NB4 (cell line): ENCODE results near the gene VAT1L.

ENCODE experiments used
- DNase-seq: peaks from one replicate; pipeline ENCODE4 v3.0.0; 2010; ENCODE audit warnings: low read depth
- H3K4me3 ChIP-seq: one replicate; pipeline ENCODE4 v1.5.1; 2011; ENCODE audit warnings: mild to moderate bottlenecking, low read depth, low read length, moderate library complexity
- MYC ChIP-seq: IDR thresholded peaks from 2 replicates; pipeline ENCODE4 v1.6.1; 2011; ENCODE audit warnings: low read depth, low read length
- POLR2A ChIP-seq: IDR thresholded peaks from 2 replicates; pipeline ENCODE4 v1.6.1; 2011; ENCODE audit warnings: mild to moderate bottlenecking; ENCODE audit not compliant: insufficient read length; ENCODE audit errors: extremely low read depth
- TF ChIP-seq, protein P1 (sequence below): IDR thresholded peaks from 2 replicates; pipeline ENCODE4 v1.6.1; 2011; ENCODE audit warnings: low read depth, low read length
- TF ChIP-seq, protein P2 (sequence below): IDR thresholded peaks from one replicate; pipeline ENCODE4 v1.5.1; 2012; ENCODE audit warnings: low read depth, low read length

VAT1L gene

DNA sequence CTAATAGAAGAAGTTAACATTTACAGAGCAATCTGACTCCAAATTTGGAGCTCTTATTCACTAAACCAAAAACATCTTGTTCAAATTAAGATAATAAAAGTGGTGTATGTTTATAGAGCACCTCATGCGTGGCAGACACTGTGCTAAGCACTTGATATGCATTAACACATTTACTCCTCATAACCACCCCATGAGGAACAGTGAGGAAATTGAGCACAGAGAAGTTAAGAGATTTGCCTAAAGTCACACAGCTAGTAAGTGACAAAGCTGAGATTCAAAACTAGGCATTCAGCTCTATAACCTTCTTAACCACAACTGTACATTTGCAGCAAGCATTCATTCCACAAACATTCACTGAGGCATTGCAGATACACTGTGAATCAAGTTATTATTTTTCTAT, 94.0 kb downstream of the VAT1L start:
- DNase-seq = no peak
- TF ChIP-seq, protein P1, sequence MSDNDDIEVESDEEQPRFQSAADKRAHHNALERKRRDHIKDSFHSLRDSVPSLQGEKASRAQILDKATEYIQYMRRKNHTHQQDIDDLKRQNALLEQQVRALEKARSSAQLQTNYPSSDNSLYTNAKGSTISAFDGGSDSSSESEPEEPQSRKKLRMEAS = no peak
- TF ChIP-seq, protein P2, sequence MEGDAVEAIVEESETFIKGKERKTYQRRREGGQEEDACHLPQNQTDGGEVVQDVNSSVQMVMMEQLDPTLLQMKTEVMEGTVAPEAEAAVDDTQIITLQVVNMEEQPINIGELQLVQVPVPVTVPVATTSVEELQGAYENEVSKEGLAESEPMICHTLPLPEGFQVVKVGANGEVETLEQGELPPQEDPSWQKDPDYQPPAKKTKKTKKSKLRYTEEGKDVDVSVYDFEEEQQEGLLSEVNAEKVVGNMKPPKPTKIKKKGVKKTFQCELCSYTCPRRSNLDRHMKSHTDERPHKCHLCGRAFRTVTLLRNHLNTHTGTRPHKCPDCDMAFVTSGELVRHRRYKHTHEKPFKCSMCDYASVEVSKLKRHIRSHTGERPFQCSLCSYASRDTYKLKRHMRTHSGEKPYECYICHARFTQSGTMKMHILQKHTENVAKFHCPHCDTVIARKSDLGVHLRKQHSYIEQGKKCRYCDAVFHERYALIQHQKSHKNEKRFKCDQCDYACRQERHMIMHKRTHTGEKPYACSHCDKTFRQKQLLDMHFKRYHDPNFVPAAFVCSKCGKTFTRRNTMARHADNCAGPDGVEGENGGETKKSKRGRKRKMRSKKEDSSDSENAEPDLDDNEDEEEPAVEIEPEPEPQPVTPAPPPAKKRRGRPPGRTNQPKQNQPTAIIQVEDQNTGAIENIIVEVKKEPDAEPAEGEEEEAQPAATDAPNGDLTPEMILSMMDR = no peak
- no peak for TF ChIP-seq POLR2A
- no peak for TF ChIP-seq MYC
- no peak overlapping the region for H3K4me3 ChIP-seq

DNA sequence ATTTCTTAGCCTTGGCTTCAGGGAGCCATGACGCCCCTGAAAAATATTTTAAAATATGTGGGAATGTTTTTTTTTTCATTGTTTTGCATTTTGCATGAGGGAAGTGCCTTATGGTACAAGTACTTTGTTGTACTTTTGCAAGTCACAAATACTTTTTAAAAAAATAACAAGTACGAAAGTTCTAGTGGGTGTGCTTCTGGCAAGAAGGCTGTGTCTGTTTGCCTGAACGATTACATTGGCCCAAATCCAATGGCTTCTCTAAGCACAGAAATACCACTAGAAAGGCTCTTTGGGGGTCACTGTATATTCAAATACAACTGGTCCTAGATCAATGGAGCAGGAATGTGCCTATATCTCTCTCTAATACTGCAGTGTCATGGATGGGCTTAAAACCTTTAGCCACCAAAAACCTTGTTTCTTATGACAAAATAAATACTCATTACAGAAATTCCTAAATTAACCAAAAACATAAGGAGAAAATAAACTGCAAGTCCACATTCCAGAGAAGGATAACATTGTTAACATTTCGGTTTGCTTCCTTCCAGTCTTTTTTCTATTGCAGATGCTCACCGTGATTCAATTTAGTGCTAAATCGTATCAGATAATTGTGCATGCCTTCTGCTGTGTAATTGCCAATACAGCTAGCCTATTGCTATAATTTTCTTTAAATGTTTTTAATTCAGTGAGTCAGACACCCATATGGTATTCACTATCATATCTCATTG, 97.4 kb downstream of the VAT1L start:
- TF ChIP-seq, protein P2 = no peak
- TF ChIP-seq, protein P1 = no peak
- no peak for TF ChIP-seq POLR2A
- no peak for TF ChIP-seq MYC
- no peak for DNase-seq
- no peak overlapping the region for H3K4me3 ChIP-seq

DNA sequence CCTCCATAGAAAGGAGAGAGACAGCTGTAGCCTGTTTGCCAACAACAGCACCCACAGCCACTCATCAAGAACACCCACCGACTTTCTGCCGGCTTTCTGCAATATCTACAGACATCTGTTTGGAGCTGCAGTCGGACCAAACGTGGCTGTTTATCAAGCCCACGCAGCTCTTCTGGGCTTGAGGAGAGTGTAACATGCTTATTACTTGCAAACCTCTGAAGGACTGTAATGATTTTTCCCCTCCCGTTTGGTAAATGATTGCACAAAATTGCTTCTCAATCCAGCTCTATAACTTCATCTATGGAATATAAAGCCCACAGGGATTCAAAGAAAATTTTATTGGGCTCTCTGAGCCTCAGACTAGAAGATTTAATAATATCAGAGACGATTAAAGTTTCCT, 100.5 kb downstream of the VAT1L start:
- H3K4me3 ChIP-seq = no peak overlapping the region
- DNase-seq = no peak
- TF ChIP-seq MYC = no peak
- TF ChIP-seq POLR2A = no peak
- TF ChIP-seq, protein P2 = no peak
- TF ChIP-seq, protein P1 = no peak

DNA sequence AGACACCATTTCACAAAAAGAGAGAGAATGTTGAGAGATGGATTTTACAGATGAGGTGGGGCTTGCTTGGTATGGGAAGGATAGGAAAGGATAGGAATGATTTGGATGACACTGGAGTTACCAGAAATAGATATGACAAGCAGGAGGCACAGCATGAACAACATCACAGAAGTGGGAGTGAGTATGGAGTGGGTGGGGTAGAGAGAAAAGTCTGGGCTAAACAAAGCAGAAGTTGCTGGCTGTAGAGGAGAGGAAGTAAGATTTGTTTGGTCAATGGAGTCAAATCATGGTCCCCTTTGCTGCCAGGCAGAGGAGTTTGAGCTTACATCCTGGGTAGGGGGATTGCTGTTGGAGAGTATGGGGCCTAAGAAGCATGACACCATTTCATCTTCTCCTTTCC, 101.7 kb downstream of the VAT1L start:
- DNase-seq = peak; percentile 48
- TF ChIP-seq, protein P2 = no peak
- TF ChIP-seq, protein P1 = no peak
- TF ChIP-seq POLR2A (no peak), MYC (no peak)
- no peak overlapping the region for H3K4me3 ChIP-seq

DNA sequence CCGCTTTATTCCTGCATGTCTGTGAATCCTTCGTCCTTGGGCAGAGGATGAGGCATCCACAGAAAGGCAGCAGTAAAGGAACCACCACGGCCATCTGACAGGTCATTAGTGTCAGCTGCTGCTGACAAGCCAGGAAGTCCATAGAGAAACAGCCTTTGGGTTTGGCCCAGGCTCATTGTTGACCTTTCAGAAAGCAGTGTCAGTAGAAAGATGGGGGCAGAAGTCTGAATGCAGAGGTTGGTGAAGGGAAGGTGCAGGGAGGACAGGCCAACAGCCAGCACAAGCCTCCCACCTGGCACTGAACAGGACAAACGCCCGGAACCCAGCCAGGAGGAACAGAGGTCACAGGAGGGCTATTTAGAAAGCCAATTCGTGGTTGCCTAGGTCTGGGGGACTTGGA, 105.8 kb downstream of the VAT1L start:
- no peak for DNase-seq
- TF ChIP-seq MYC (no peak), POLR2A (no peak)
- TF ChIP-seq, protein P2 = no peak
- TF ChIP-seq, protein P1 = no peak

DNA sequence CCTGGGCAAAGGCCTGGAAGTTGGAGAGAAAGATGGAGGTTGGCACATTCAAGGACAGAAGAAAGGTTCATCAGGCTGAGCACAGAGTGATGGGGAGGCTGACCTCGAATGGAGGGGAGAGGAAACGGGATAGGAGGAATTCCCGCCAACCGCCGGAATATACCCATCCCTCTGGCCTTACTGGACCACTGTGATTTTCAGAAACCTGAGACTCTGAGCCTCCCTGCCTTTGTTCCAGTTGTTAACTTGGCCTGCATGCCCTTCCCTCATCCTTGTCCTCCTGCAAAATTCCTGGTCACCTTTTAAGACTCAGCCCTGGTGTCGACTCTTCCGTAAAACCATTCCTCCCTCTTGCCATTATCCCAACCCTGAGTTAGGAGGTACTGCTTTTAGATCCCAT, 107.6 kb downstream of the VAT1L start:
- no peak for DNase-seq
- H3K4me3 ChIP-seq = no peak overlapping the region
- TF ChIP-seq, protein P1 = no peak
- TF ChIP-seq MYC (no peak), POLR2A (no peak)
- TF ChIP-seq, protein P2 = no peak

More for the DNA sequence above, 105.8 kb downstream of the VAT1L start:
- H3K4me3 ChIP-seq = no peak overlapping the region
